Raji (cell line): ENCODE measurements around the gene ACVR1.

Source experiments
- POLR2A ChIP-seq: IDR thresholded peaks from 2 replicates; pipeline ENCODE4 v1.6.1; 2011; ENCODE audit warnings: low read depth, low read length, control low read depth; ENCODE audit not compliant: insufficient read depth

ACVR1 gene

DNA sequence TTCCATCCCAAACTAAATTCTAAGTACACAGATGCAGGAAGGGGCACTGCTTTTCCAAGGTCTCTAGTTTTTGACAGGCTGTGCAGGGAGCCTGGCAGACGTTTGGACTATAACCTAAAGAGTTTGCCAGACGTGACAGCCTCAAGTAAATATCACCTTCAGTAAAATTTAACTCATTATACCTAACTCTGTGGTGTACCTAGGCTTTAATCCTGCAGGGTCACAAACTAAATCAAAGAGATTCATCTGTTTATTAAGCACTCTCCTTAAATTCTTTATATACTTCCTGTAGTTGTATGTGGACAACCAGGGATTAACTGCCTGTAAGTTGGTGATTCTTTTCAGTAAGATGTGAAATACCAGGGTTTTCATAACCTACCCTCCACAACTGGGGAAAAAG, 92.9 kb downstream of the ACVR1 start:
- TF ChIP-seq POLR2A, result no peak

DNA sequence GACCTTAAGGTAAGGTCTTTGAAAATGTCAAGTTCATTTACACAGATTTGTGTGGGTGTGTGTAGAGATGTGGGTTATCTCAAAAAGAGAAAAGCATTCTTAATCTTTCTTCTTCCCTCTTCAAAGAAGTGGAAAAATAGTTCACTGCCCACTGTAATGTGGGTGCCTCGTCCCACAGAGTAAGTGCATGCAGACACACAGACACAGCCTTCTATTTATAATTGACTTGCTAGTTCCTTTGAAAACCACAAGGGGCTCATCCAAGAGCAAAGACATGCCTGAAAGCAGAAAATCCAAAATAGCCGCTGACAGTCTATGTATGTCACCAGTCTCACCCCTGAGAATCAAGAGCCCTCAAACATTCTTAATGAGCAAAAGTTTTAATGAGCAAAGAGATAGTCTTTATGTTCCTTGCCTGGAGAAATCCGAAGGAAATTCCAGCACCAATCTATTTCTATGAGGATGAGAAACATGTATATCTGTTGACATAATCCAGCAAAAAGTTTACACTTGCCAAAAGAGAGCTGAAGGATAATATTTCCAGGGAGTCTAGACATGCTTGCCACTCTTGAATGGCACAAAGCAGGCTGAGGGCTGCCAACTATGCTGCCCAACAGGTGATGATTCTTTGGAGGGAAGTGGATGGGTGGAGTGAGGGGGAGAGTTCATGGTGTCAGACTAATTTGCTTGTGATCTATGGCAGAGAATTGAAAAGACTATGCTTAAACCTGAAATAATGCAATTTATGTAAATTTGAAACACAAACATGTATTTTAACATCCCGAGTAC, 93.9 kb downstream of the ACVR1 start:
- TF ChIP-seq POLR2A, result no peak

- TF ChIP-seq POLR2A, result no peak
These were observed 95.9 kb downstream of the ACVR1 start for GRCh38 chr2:157780211-157780610.

- no peak for TF ChIP-seq POLR2A
These were observed 96.3 kb downstream of the ACVR1 start for GRCh38 chr2:157779794-157780193.

DNA sequence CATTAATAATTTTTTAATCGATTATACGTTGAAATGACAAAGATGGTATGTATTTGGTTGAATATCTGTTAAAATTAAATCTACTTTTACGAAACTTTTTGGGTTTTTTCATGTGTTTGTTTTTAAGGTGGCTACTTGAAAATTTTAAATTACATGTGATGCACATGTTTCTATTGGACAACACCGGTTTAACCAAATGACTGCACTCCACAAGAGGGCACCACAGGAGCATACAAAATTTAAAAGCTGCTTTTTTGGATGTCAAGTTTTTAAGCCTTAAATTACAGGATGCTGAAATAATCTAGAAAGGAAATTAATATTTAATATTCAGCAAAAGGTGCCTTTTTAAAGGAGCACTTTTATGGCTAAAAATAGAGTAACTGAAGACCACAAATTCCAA, 98.7 kb downstream of the ACVR1 start:
- TF ChIP-seq POLR2A, result no peak

DNA sequence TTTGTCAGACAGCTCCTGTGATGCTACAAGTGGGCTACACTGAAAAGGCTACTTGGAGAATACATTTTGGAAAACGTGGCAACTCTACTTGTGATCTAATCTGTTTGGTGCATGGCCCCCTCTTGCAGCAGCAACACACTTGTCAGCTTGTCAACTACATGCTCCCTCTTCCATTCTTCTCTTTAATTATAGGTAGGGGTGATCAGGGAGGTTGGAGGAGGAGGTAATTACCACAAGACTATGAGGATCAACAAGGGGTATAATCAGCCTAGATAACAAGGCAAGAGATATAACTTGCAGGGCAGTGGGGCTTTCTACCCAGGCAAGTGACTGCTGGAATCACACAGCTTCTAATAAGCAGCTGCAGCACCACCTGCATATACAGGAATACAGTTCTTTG, 104.9 kb downstream of the ACVR1 start:
- TF ChIP-seq POLR2A, result no peak

DNA sequence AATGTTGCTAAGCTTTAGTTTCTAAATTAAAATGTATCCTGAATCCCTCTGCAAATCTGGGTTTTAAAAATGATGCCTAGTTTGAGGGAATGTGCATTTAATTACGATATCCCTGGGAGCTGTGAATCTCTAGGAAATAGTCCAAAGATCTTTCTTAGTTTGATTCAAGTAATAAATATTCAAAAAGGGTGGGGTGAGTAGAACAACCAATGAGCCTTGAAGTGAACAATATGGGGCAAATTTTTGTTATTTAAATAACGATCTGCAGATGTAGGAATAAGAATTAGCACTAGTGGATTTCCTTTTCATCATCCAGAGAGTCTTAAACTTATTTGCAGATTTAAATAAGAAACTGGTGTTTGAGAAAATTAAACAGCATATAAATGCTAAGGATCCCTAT, 106.3 kb downstream of the ACVR1 start:
- TF ChIP-seq POLR2A, result no peak

DNA sequence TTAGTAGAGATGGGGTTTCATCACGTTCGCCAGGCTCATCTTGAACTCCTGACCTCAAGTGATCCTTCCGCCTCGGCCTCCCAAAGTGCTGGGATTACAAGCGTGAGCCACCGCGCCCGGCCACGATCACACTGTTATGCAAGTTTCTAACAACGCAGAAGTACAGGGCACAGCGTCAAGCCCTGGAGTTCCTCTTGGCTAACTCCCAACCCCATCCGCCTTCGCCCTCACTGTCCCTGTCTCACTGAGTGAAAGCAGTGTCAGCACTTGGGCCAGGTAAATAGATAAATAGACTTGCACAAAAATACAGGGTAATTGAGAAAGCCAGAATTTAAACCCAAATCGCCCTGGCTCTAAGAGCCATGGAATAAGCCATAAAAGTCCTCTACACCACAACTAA, 111.7 kb downstream of the ACVR1 start:
- no peak for TF ChIP-seq POLR2A

- TF ChIP-seq POLR2A, result no peak
These were observed 114.6 kb downstream of the ACVR1 start for GRCh38 chr2:157761520-157761919.

DNA sequence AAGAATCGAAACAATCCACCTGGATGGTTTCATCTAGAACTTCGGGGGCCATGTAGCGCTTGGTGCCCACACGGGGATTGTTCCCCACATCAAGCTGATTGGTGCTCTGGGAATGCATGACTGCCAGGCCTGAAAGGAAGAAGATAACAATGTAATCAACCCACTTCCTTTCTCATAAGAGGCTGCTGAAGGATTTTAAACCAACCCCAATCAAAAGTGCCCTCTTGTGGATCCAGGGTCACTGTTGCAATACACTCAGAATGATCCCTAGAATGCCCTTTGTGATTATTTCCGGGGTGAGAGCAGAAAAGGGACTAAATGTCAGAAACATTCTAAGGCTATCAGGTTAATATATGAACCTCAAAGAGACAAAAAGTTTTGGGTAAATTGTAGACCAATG, 115.2 kb downstream of the ACVR1 start:
- TF ChIP-seq POLR2A, result no peak

DNA sequence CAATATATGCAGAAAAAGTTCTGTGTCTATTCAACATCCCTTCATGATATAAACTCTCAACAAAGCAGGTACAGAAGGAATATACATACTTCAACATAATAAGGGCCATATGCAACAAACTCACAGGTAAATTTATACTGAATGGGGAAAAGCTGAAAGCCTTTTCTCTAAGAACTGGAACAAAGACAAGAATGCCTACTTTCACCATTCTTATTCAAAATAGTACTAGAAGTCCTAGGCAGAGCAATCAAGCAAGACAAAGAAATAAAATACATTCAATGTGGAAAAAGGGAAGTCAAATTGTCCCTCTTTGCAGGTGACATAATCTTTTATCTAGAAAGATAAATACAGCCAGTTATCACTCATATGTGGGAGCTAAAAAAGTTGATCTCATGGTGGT, 116.3 kb downstream of the ACVR1 start:
- no peak for TF ChIP-seq POLR2A

DNA sequence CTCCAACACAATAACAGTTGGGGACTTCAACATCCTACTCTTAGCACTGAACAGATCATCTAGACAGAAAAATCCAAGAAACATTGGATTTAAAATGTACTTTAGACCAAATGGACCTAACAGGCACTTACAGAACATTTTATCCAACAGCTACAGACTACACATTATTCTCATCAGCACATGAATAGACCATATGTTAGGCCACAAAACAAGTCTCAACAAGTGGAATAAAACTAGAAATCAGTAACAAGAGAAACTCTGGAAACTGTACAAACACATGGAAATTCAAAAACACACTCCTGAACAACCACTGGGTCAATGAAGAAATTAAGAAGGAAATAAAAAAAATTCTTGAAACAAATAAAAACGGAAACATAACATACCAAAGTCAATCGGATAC, 117.5 kb downstream of the ACVR1 start:
- no peak for TF ChIP-seq POLR2A

GRCh38 chr2:157757500-157757899, 118.6 kb downstream of the ACVR1 start:
- no peak for TF ChIP-seq POLR2A

GRCh38 chr2:157751462-157752058, 124.6 kb downstream of the ACVR1 start:
- TF ChIP-seq POLR2A, result no peak

GRCh38 chr2:157749684-157750083, 126.4 kb downstream of the ACVR1 start:
- TF ChIP-seq POLR2A, result no peak

GRCh38 chr2:157748371-157749142, 127.6 kb downstream of the ACVR1 start:
- no peak for TF ChIP-seq POLR2A
